ENCODE results near the gene HSPH1.

DNA sequence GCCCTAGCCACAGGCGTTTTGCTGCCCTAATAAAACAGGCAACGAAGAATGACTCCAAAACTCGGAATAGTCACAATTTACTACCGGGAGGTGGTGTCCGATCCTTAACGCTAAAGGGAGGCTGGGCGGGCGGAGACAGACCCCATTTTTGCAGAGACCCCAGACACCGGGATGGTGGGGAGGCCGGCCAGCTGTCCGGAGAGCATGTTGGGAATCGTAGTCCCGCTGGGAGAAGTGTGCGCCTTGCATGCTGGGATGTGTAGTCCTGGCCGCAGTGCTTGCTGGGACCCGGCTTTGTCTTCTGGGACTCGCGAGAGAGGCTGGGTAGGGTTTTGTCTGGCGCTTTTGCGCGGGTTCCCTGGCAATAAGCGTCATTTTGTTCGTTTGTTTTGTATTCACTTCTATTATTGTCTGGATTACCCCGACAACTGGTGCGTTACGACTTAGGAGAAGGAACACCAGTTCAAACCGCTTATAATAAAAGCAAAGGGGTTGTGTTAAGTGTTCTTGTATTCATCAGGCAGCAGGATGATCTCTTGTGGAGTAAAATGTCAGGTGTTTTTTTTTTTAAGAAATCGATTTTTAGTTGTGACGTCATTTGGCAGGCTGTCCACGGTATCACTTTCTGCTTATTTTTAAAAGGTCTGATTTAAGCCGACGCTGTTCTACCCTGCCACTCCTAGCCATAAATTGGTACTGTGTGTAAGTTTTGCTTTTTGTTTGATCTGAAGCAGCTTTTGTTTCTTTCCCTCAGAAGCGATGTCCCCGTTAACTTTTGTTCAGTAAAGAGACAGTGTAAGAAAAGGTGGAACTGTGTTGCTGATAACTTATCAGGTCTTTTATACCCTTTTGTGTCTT lies 676 bp upstream of the HSPH1 start:
- TF ChIP-seq, protein P1, sequence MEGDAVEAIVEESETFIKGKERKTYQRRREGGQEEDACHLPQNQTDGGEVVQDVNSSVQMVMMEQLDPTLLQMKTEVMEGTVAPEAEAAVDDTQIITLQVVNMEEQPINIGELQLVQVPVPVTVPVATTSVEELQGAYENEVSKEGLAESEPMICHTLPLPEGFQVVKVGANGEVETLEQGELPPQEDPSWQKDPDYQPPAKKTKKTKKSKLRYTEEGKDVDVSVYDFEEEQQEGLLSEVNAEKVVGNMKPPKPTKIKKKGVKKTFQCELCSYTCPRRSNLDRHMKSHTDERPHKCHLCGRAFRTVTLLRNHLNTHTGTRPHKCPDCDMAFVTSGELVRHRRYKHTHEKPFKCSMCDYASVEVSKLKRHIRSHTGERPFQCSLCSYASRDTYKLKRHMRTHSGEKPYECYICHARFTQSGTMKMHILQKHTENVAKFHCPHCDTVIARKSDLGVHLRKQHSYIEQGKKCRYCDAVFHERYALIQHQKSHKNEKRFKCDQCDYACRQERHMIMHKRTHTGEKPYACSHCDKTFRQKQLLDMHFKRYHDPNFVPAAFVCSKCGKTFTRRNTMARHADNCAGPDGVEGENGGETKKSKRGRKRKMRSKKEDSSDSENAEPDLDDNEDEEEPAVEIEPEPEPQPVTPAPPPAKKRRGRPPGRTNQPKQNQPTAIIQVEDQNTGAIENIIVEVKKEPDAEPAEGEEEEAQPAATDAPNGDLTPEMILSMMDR (IDR thresholded peaks at IDR 0.05; ENCODE audit: poor library complexity, severe bottlenecking) = no peak
- TF ChIP-seq EZH2 (IDR thresholded peaks at IDR 0.05; ENCODE audit: borderline replicate concordance, insufficient read depth, low read length, poor library complexity, severe bottlenecking) = no peak
- TF ChIP-seq RAD21 (conservative IDR thresholded peaks at IDR 0.05) = no peak

Data from neural cell (in vitro differentiated cells).